Prostate gland (tissue), 2 donors: ENCODE results near the gene PINLYP.

Source experiments
- POLR2A ChIP-seq: fragments of 450-650 bp; IDR thresholded peaks from one replicate; pipeline ENCODE4 v1.6.1; 2016; ENCODE audit warnings: antibody characterized with exemption, mild to moderate bottlenecking
- POLR2AphosphoS5 ChIP-seq: sonication (generic); formaldehyde crosslinking; IDR thresholded peaks from one replicate; pipeline ENCODE4 v1.6.1; 2017; ENCODE audit warnings: antibody characterized with exemption
- TF ChIP-seq, protein P1 (sequence below), 4 experiments: fragments of 200-600 bp in 2 of 4; fragments of 450-650 bp in 2 of 4; sonication (generic) in 2 of 4; IDR thresholded peaks; 1 replicate in 3 of 4; 2 replicates in 1 of 4; pipeline ENCODE4 v1.5.1; 2016 to 2019; ENCODE audit warnings: antibody characterized with exemption in 4 of 4, mild to moderate bottlenecking in 2 of 4, moderate library complexity in 2 of 4

DNA sequence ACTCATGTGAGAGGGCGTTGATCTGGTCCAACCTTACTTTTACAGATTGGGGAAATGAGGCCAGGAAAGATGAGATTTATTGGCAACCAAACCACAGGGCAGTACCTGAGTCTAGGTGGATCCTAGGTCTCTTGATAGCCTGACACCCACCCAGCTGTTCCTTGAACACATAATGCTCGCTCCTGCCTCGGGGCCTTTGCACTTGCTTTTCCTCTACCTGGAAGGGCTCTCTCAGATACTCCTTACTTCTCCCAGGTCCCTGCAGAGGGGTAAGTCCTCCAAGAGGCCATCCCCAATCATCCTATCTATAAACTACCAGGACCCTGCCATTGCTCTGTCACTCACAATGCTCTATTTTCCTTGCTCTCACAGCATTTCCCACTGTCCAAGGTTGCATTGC, 35.2 kb upstream of the PINLYP start:
- TF ChIP-seq POLR2A: no peak
- TF ChIP-seq, protein P1, sequence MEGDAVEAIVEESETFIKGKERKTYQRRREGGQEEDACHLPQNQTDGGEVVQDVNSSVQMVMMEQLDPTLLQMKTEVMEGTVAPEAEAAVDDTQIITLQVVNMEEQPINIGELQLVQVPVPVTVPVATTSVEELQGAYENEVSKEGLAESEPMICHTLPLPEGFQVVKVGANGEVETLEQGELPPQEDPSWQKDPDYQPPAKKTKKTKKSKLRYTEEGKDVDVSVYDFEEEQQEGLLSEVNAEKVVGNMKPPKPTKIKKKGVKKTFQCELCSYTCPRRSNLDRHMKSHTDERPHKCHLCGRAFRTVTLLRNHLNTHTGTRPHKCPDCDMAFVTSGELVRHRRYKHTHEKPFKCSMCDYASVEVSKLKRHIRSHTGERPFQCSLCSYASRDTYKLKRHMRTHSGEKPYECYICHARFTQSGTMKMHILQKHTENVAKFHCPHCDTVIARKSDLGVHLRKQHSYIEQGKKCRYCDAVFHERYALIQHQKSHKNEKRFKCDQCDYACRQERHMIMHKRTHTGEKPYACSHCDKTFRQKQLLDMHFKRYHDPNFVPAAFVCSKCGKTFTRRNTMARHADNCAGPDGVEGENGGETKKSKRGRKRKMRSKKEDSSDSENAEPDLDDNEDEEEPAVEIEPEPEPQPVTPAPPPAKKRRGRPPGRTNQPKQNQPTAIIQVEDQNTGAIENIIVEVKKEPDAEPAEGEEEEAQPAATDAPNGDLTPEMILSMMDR (IDR thresholded peaks at IDR 0.05): no peak
- TF ChIP-seq POLR2AphosphoS5: no peak
